H1 (cell line): ENCODE results near the gene MYBPC2. TPM values are rescaled to one million over a fixed set of nuclear protein-coding genes. Genes with fewer than 3 reads are reported as not detected.
A peak's percentile ranks its signal among the peaks of the same experiment; 100 is the strongest.

Experiments
- CTCF ChIA-PET: fragments of 300-600 bp; sonication (Branson Sonifier 250); formaldehyde crosslinking; loops from one replicate; lab custom pipeline; 2021; ENCODE audit not compliant: partially characterized antibody; lab: Charles Lee
- POLR2A ChIA-PET: fragments of 300-600 bp; sonication (Branson Sonifier 250); formaldehyde crosslinking; loops from one replicate; lab custom pipeline; 2021; ENCODE audit warnings: inconsistent platforms; ENCODE audit not compliant: partially characterized antibody; lab: Charles Lee
- DNase-seq, 2 experiments: peaks; one replicate each; pipeline versions ENCODE4 v3.0.0 to v3.0.0-alpha.2; 2010 to 2022; ENCODE audit warnings: low spot score in 2 of 2, low read depth in 1 of 2, mixed read lengths in 1 of 2
- FAIRE-seq: peaks from 2 replicates; lab custom pipeline; 2011; peaks lifted over from hg19 to GRCh38; lab: Jason Lieb, UNC
- H2AFZ ChIP-seq: 2 replicates; pipeline ENCODE4 v1.8.1; 2012; ENCODE audit warnings: low read length, inconsistent platforms
- H2AK5ac ChIP-seq: 2 replicates; pipeline ENCODE4 v1.6.1; 2013; ENCODE audit warnings: low read depth, low read length
- H2BK120ac ChIP-seq: replicated peaks from 2 replicates; pipeline ENCODE3; 2013; ENCODE audit warnings: low read depth, low read length, inconsistent platforms
- H2BK12ac ChIP-seq: 2 replicates; pipeline ENCODE4 v1.6.1; 2013; ENCODE audit warnings: low read depth, low read length
- H2BK15ac ChIP-seq: 2 replicates; pipeline ENCODE4 v1.6.1; 2013; ENCODE audit warnings: low read length
- H2BK20ac ChIP-seq: 2 replicates; pipeline ENCODE4 v1.6.1; 2013; ENCODE audit warnings: low read length
- H2BK5ac ChIP-seq: 2 replicates; pipeline ENCODE4 v1.6.1; 2013; ENCODE audit warnings: low read depth, low read length
- H3K14ac ChIP-seq: 2 replicates; pipeline ENCODE4 v1.6.1; 2013; ENCODE audit warnings: inconsistent platforms; ENCODE audit not compliant: insufficient read length
- H3K18ac ChIP-seq: 2 replicates; pipeline ENCODE4 v1.6.1; 2013; ENCODE audit warnings: low read length; ENCODE audit errors: extremely low read depth
- H3K23ac ChIP-seq: 2 replicates; pipeline ENCODE4 v1.6.1; 2013; ENCODE audit warnings: inconsistent platforms; ENCODE audit not compliant: insufficient read length
- H3K23me2 ChIP-seq: 2 replicates; pipeline ENCODE4 v1.6.1; 2013; ENCODE audit warnings: low read depth, low read length
- H3K27ac ChIP-seq: 2 replicates; pipeline ENCODE4 v1.6.1; 2011; ENCODE audit warnings: low read depth, low read length, inconsistent platforms
- H3K27me3 ChIP-seq, 4 experiments: replicated peaks in 1 of 4; 1 replicate in 1 of 4; 2 replicates in 3 of 4; pipeline versions ENCODE4 v1.6.1 to v1.8.1; 2011 to 2013; ENCODE audit warnings: low read length in 3 of 4, mild to moderate bottlenecking in 3 of 4, inconsistent platforms in 2 of 4, mixed read lengths in 2 of 4, moderate library complexity in 1 of 4; ENCODE audit not compliant: control insufficient read depth in 3 of 4, insufficient read depth in 3 of 4; ENCODE audit errors: extremely low read depth in 1 of 4
- H3K36me3 ChIP-seq, 4 experiments: 2 replicates each; pipeline versions ENCODE4 v1.6.1 to v1.8.1; 2011 to 2013; ENCODE audit warnings: mild to moderate bottlenecking in 4 of 4, low read length in 3 of 4, moderate library complexity in 2 of 4, control low read depth in 1 of 4, inconsistent platforms in 1 of 4; ENCODE audit not compliant: insufficient read depth in 4 of 4, control insufficient read depth in 2 of 4
- H3K4ac ChIP-seq: replicated peaks from 2 replicates; pipeline ENCODE3; 2013; ENCODE audit warnings: low read length, low read depth, mixed read lengths, inconsistent platforms; ENCODE audit not compliant: insufficient read length
- H3K4me1 ChIP-seq, 4 experiments: replicated peaks in 1 of 4; 1 replicate in 1 of 4; 2 replicates in 3 of 4; pipeline versions ENCODE4 v1.6.1 to v1.8.1; 2011 to 2013; ENCODE audit warnings: low read length in 3 of 4, inconsistent platforms in 2 of 4, mixed read lengths in 1 of 4; ENCODE audit not compliant: insufficient read depth in 4 of 4, control insufficient read depth in 3 of 4
- H3K4me2 ChIP-seq, 2 experiments: 2 replicates each; pipeline versions ENCODE4 v1.6.1 to v1.8.1; 2011 to 2013; ENCODE audit warnings: low read depth in 2 of 2, low read length in 2 of 2, control low read depth in 1 of 2, inconsistent platforms in 1 of 2, mild to moderate bottlenecking in 1 of 2; ENCODE audit not compliant: insufficient read depth in 1 of 2
- H3K4me3 ChIP-seq, 4 experiments: fragments of 200-600, 300-600 bp in 1 of 4; sonication (generic), shearing (Covaris generic), sonication (Bioruptor Twin) in 1 of 4; 2 replicates each; pipeline versions ENCODE4 v1.5.1 to v1.8.1; 2011 to 2016; ENCODE audit warnings: low read length in 4 of 4, low read depth in 3 of 4, control low read depth in 2 of 4, inconsistent platforms in 2 of 4, mild to moderate bottlenecking in 2 of 4, mixed read lengths in 1 of 4, moderate library complexity in 1 of 4; ENCODE audit not compliant: insufficient read depth in 2 of 4; ENCODE audit errors: extremely low read depth in 1 of 4
- H3K56ac ChIP-seq: replicated peaks from 2 replicates; pipeline ENCODE3; 2013; ENCODE audit warnings: low read depth, mild to moderate bottlenecking, mixed read lengths, low read length, inconsistent platforms; ENCODE audit not compliant: insufficient read length
- H3K79me1 ChIP-seq: 2 replicates; pipeline ENCODE4 v1.6.1; 2013; ENCODE audit warnings: low read depth, low read length, control low read depth
- H3K79me2 ChIP-seq, 2 experiments: 2 replicates each; pipeline versions ENCODE4 v1.6.1 to v1.8.1; 2012 to 2013; ENCODE audit warnings: low read length in 2 of 2, mild to moderate bottlenecking in 2 of 2, inconsistent platforms in 1 of 2; ENCODE audit not compliant: insufficient read depth in 2 of 2, control insufficient read depth in 1 of 2
- H3K9ac ChIP-seq, 4 experiments: replicated peaks in 1 of 4; 1 replicate in 1 of 4; 2 replicates in 3 of 4; pipeline versions ENCODE4 v1.6.1 to v1.8.1; 2011 to 2013; ENCODE audit warnings: low read depth in 3 of 4, low read length in 3 of 4, control low read depth in 2 of 4, mild to moderate bottlenecking in 2 of 4, moderate library complexity in 2 of 4, inconsistent platforms in 1 of 4; ENCODE audit errors: extremely low read depth in 1 of 4
- H3K9me3 ChIP-seq, 2 experiments: 2 replicates each; pipeline versions ENCODE4 v1.6.1 to v1.8.1; 2012 to 2013; ENCODE audit warnings: mild to moderate bottlenecking in 2 of 2, moderate library complexity in 2 of 2, control low read depth in 1 of 2, inconsistent platforms in 1 of 2, low read depth in 1 of 2, low read length in 1 of 2, mixed read lengths in 1 of 2; ENCODE audit not compliant: insufficient read depth in 2 of 2
- H4K20me1 ChIP-seq, 2 experiments: replicated peaks in 1 of 2; 2 replicates each; pipeline versions ENCODE3 to v1.8.1; 2011 to 2013; ENCODE audit warnings: inconsistent platforms in 2 of 2, low read length in 2 of 2, mild to moderate bottlenecking in 1 of 2; ENCODE audit not compliant: insufficient read depth in 2 of 2, control insufficient read depth in 1 of 2
- H4K5ac ChIP-seq: 2 replicates; pipeline ENCODE4 v1.6.1; 2013; ENCODE audit warnings: low read length, low read depth, mixed read lengths, inconsistent platforms; ENCODE audit not compliant: insufficient read length
- H4K8ac ChIP-seq: 2 replicates; pipeline ENCODE4 v1.8.0; 2013; ENCODE audit warnings: mild to moderate bottlenecking, moderate library complexity, low read length, inconsistent platforms; ENCODE audit not compliant: insufficient read depth; ENCODE audit errors: extremely low read depth
- H4K91ac ChIP-seq: replicated peaks from 2 replicates; pipeline ENCODE3; 2013; ENCODE audit warnings: low read length, mixed read lengths, inconsistent platforms; ENCODE audit not compliant: insufficient read length
- KDM4A ChIP-seq: IDR thresholded peaks from one replicate; pipeline ENCODE4 v1.7.1; 2012; ENCODE audit warnings: low read depth, mild to moderate bottlenecking, moderate library complexity, low read length, inconsistent platforms; ENCODE audit not compliant: severe bottlenecking
- POLR2AphosphoS5 ChIP-seq: IDR thresholded peaks from 2 replicates; pipeline ENCODE4 v1.6.1; 2011; ENCODE audit warnings: low read depth, low read length
- WGBS, 2 experiments: shearing (Covaris generic) in 1 of 2; methylation state at CpG; one replicate each; pipeline versions ENCODE4 v1.1.6 to v1.1.7; 2013 to 2015; ENCODE audit warnings: low lambda C conversion rate in 2 of 2, mixed read lengths in 2 of 2, inconsistent platforms in 1 of 2, low coverage in 1 of 2, missing lambda C conversion rate in 1 of 2; ENCODE audit not compliant: insufficient replicate concordance in 2 of 2, insufficient coverage in 1 of 2, insufficient read length in 1 of 2; ENCODE audit errors: extremely low coverage in 1 of 2, missing lambda C conversion rate in 1 of 2; 5-methylcytosine and 5-hydroxymethylcytosine counted together
- polyA plus RNA-seq, 7 experiments: library from polyadenylated mRNA; depleted of rRNA in 3 of 7; stranded (reverse) in 5 of 7; unstranded in 2 of 7; fragments of >200 nt in 5 of 7; fragments of 200-250 nt in 2 of 7; gene quantifications; 1 replicate in 5 of 7; 2 replicates in 1 of 7; 4 replicates in 1 of 7; pipeline versions ENCODE4 v1.2.1 to v1.2.3, GENCODE V29; 2011 to 2013; ENCODE audit warnings: missing spikeins in 2 of 7, mixed read lengths in 2 of 7
- total RNA-seq: library from RNA; stranded (reverse); fragmentation: NEBNext Ultra II Directional; extraction: Animal tissue kit (Norgen Biotek cat#: 25700); gene quantifications from 2 replicates; pipeline ENCODE4 v1.2.1, GENCODE V29; 2021

The MYBPC2 gene
- total and polyA plus RNA-seq, 2 of the 8 experiments (the other 6 are each of a cell fraction or from before 2014, with no cell fraction given) = 1.8 to 3.1 TPM

GRCh38 chr19:50417111-50418081, 15.3 kb upstream of the MYBPC2 start:
- H3K4me1 ChIP-seq = peaks cover 0 to 20% (median 12%) of the 10 kb centered on the region in 4 experiments; a peak in 6 of 7 replicates
- no peaks in the 10 kb centered on the region for H3K9me3 ChIP-seq
- H2BK12ac ChIP-seq = no peak overlapping the region
- TF ChIP-seq KDM4A (no peak), POLR2AphosphoS5 (0 out of 2 replicates have a peak, but pooled peaks have one; percentile 10)
- H3K27ac ChIP-seq = no peak overlapping the region
- no peak overlapping the region for H2BK20ac ChIP-seq
- FAIRE-seq (no peak), DNase-seq (no peak)
- no peak overlapping the region for H2BK15ac ChIP-seq
- no peak overlapping the region for H4K91ac ChIP-seq
- H2AK5ac ChIP-seq = no peak overlapping the region
- ChIA-PET CTCF (interaction anchor here (0.6 to 3.2 kb wide), 7 partner anchors 25 to 372 kb away, joined by 3 to 22 read pairs (median 3); no protein-coding TSS in a partner anchor), POLR2A (interaction anchor here (0.8 to 2.2 kb wide), 9 partner anchors 10 to 65 kb away, joined by 3 to 14 read pairs (median 4); no protein-coding TSS in a partner anchor)
- H3K27me3 ChIP-seq = peaks cover 0 to 2% (median 0%) of the 10 kb centered on the region in 4 experiments; a peak in 1 of 7 replicates
- peaks cover 2% of the 10 kb centered on the region; the same call in 1 of the 2 replicates for H3K79me1 ChIP-seq
- no peak overlapping the region for H3K14ac ChIP-seq
- H4K8ac ChIP-seq = no peak overlapping the region; the same call in 1 of the 2 replicates
- peak overlapping the region in 1 of 2 experiments; percentile 93; a peak in 2 of 4 replicates for H3K4me2 ChIP-seq
- no peak overlapping the region for H3K4ac ChIP-seq
- no peak overlapping the region for H3K9ac ChIP-seq
- no peaks in the 10 kb centered on the region for H3K79me2 ChIP-seq
- H3K23me2 ChIP-seq = peaks cover 12% of the 10 kb centered on the region; the same call in 1 of the 2 replicates
- no peak overlapping the region for H2AFZ ChIP-seq
- H3K56ac ChIP-seq = no peak overlapping the region
- H3K18ac ChIP-seq = no peak overlapping the region
- no peak overlapping the region for H2BK120ac ChIP-seq
- H3K36me3 ChIP-seq = peaks cover 0 to 9% (median 0%) of the 10 kb centered on the region in 4 experiments; a peak in 1 of 8 replicates
- H4K20me1 ChIP-seq = peaks cover 0 to 8% of the 10 kb centered on the region in 2 experiments
- no peak overlapping the region for H2BK5ac ChIP-seq
- 90% methylated on average over 24 of the region's 42 CpGs; no CpG with 5 or more reads in 1 of the 2 experiments for WGBS, 2 experiments
- no peak overlapping the region for H4K5ac ChIP-seq
- H3K23ac ChIP-seq = no peak overlapping the region
- no peak overlapping the region for H3K4me3 ChIP-seq
